Pancreas (tissue), 10 donors: ENCODE data around the gene GLCE. TPM values are rescaled to one million over a fixed set of nuclear protein-coding genes. Genes with fewer than 3 reads are reported as not detected.

Experiments
- ATAC-seq, 4 donors: fragments of 200-7000 bp; cut with Tn5 transposase; one replicate each; pipeline versions ENCODE4 v1.8.0 to v1.9.1; 2020; ENCODE audit warnings: mild to moderate bottlenecking in 4 of 4, moderate library complexity in 4 of 4
- DNase-seq, 6 donors: peaks; one replicate each; pipeline ENCODE4 v3.0.0-alpha.2; 2020
- FAIRE-seq: peaks from 2 replicates; lab custom pipeline; 2012; peaks lifted over from hg19 to GRCh38; lab: Jason Lieb, UNC
- H3K27ac ChIP-seq, 4 donors: fragments of 200-600 bp; sonication (generic); 1 replicate in 3 of 4; 2 replicates in 1 of 4; pipeline versions ENCODE4 v1.5.0 to v1.8.0; 2020
- H3K27me3 ChIP-seq, 4 donors: fragments of 200-600 bp; one replicate each; pipeline ENCODE4 v1.8.0; 2021
- H3K36me3 ChIP-seq, 3 donors: fragments of 200-600 bp; sonication (generic) in 1 of 3; one replicate each; pipeline versions ENCODE4 v1.5.0 to v1.8.0; 2020 to 2021
- H3K4me1 ChIP-seq, 3 donors: fragments of 200-600 bp; one replicate each; pipeline ENCODE4 v1.8.0; 2021
- H3K4me3 ChIP-seq, 4 donors: fragments of 200-600 bp; sonication (generic) in 2 of 4; one replicate each; pipeline versions ENCODE4 v1.5.0 to v1.8.0; 2020 to 2021
- H3K9me3 ChIP-seq, 4 donors: fragments of 200-600 bp; one replicate each; pipeline ENCODE4 v1.8.0; 2021
- WGBS, 2 donors: extraction: QIAGEN DNeasy Blood & Tissue Kit; methylation state at CpG; one replicate each; pipeline ENCODE4 v1.1.7; 2013; 5-methylcytosine and 5-hydroxymethylcytosine counted together
- intact Hi-C, 3 donors: fragments of 100-400 bp; cut with DNase I; formaldehyde crosslinking; loops; one replicate each; pipeline versions ENCODE4 v1.11.1 to v1.14.2; 2022
- polyA plus RNA-seq, 2 donors: library from polyadenylated mRNA; stranded (reverse); fragments of 200-250 nt; gene quantifications; one replicate each; pipeline ENCODE4 v1.2.3, GENCODE V29; 2013
- total RNA-seq, 6 donors: library from RNA; stranded (reverse); fragmentation: NEBNext Ultra II Directional in 4 of 6; extraction: Animal tissue kit (Norgen Biotek cat#: 25700) in 4 of 6; gene quantifications; one replicate each; pipeline versions ENCODE4 v1.2.1 to v1.2.4, GENCODE V29; 2021 to 2023
- TF ChIP-seq, protein P1 (sequence below), 4 donors: fragments of 200-600 bp; sonication (generic) in 3 of 4; IDR thresholded peaks; one replicate each; pipeline versions ENCODE4 v1.5.0 to v1.8.0; 2021; ENCODE audit warnings: antibody characterized with exemption in 4 of 4
- donor health status: healthy with polysubstance abuse.
- donor health status: DM: no; HTN: no; CAD: no; lungs with moderate emphysema.
- donor health status: DM: no; HTN: no; CAD: no.
- donor health status: control.
- donor health status: control.
- donor health status: Bipolar disorder and iron deficiency.
- donor health status: DM: yes; HTN: yes; CAD: no.
- donor health status: DM: no; HTN: no; CAD: no.
- donor health status: DM: no; HTN: no; CAD: no.
- donor health status: DM: yes; HTN: yes; CAD: no.

Gene GLCE
- total and polyA plus RNA-seq, 8 donors, result 2.7 to 10.8 (median 5.9) TPM

DNA sequence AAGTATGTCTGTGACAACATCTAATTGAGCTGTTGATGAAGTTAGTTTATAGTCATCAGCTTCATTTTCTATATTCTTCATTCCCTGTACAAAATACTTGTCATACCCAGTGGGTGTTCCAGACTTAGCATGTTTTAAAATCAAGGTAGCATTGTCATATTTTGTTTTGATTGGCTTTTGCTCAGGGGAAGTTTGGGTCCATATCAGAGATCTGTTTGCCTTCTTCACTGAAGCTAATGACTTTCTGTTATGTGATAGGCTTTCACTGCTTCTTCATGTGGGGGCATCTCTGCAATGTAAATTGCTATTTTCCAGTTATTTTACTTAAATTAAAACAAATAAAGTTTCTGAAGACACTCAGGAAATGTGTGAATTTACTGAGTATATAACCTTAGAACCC, 15.1 kb downstream of the GLCE start:
- Histone ChIP-seq H3K4me1 (no peaks in the 10 kb centered on the region), H3K27me3 (no peaks in the 10 kb centered on the region), H3K9me3 (no peaks in the 10 kb centered on the region), H3K27ac (no peak overlapping the region), H3K36me3 (no peaks in the 10 kb centered on the region), H3K4me3 (no peak overlapping the region)
- ATAC-seq (no peak), FAIRE-seq (no peak), DNase-seq (no peak)
- intact Hi-C loops, result no loop called here
- TF ChIP-seq, protein P1, sequence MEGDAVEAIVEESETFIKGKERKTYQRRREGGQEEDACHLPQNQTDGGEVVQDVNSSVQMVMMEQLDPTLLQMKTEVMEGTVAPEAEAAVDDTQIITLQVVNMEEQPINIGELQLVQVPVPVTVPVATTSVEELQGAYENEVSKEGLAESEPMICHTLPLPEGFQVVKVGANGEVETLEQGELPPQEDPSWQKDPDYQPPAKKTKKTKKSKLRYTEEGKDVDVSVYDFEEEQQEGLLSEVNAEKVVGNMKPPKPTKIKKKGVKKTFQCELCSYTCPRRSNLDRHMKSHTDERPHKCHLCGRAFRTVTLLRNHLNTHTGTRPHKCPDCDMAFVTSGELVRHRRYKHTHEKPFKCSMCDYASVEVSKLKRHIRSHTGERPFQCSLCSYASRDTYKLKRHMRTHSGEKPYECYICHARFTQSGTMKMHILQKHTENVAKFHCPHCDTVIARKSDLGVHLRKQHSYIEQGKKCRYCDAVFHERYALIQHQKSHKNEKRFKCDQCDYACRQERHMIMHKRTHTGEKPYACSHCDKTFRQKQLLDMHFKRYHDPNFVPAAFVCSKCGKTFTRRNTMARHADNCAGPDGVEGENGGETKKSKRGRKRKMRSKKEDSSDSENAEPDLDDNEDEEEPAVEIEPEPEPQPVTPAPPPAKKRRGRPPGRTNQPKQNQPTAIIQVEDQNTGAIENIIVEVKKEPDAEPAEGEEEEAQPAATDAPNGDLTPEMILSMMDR (IDR thresholded peaks at IDR 0.05), result no peak

DNA sequence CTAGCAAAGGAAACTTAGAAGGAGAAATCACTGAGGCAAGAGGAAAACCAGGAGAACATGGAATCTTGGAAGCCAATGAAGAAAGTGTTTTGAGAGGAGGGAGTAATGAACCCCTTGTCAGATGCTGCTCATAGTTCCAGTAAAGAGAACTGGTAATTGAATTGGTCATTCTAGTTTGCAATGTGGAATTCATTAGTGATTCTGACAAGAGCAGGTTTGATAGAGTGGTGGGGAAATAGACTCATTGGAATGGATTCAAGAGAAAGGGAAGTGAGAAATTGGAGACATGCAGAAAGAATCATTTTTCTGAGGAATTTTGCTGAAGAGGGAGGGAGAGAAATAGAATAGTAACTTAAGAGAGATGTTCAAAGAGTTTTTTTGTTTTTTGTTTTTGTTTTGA, 21.0 kb downstream of the GLCE start:
- Histone ChIP-seq H3K4me3 (no peak overlapping the region), H3K27ac (no peak overlapping the region), H3K9me3 (no peaks in the 10 kb centered on the region), H3K4me1 (no peaks in the 10 kb centered on the region), H3K27me3 (no peaks in the 10 kb centered on the region), H3K36me3 (no peaks in the 10 kb centered on the region)
- FAIRE-seq, result no peak
- ATAC-seq, result no peak
- DNase-seq, result no peak
- TF ChIP-seq, protein P1 (IDR thresholded peaks at IDR 0.05), result no peak
- intact Hi-C loops, result no loop called here

DNA sequence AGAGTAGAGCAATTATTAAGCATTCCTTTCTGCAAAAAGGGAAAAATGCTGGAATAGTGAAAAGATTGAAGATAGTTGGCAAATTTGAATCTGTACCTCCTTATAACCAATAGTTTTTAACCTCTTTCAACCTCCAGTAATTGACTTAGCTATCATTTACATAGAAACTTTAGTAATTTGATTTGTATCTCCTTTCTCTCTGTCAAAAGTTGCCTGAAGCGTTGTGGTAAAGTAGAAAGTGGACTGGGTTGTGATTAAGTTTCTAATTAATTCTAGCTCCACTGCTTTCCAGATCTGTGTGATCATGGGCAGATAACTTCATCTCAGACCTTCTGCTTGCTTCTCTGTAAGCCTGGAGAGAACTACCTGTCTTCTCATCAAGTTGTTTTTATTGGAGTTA, 24.8 kb downstream of the GLCE start:
- Histone ChIP-seq H3K4me3 (no peak overlapping the region), H3K9me3 (no peaks in the 10 kb centered on the region), H3K27ac (no peak overlapping the region), H3K4me1 (no peaks in the 10 kb centered on the region), H3K36me3 (no peaks in the 10 kb centered on the region), H3K27me3 (no peaks in the 10 kb centered on the region)
- FAIRE-seq (no peak), ATAC-seq (no peak), DNase-seq (no peak)
- TF ChIP-seq, protein P1 (IDR thresholded peaks at IDR 0.05), result no peak
- 92 to 96% methylated on average over 1 of the region's 1 CpG for WGBS, 2 donors
- intact Hi-C loops, result no loop called here

DNA sequence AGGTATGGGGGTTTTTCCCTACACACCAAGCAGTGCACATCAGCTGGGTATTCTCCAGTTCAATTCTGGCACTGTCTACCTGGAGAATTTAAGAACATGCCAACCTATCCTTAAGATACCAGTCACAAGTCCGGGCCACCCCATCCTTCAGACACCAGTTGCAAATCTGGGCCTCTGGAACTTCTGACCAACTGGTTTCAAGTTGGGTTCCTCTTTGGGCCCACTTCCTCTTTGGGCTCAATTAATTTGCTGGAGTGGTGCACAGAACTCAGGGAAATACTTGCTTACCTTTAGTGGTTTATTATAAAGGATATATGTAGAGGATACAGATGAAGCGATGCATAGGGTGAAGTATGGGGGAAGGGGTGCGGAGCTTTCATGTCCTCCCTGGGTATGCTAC, 25.3 kb downstream of the GLCE start:
- DNase-seq, result no peak
- intact Hi-C loops, result no loop called here
- 95 to 99% methylated on average over 3 of the region's 3 CpGs for WGBS, 2 donors
- no peaks in the 10 kb centered on the region for H3K4me1 ChIP-seq
- H3K27ac ChIP-seq, result no peak overlapping the region
- no peaks in the 10 kb centered on the region for H3K27me3 ChIP-seq
- H3K9me3 ChIP-seq, result no peaks in the 10 kb centered on the region
- H3K4me3 ChIP-seq, result no peak overlapping the region
- no peak for FAIRE-seq
- no peak for ATAC-seq
- no peaks in the 10 kb centered on the region for H3K36me3 ChIP-seq
- TF ChIP-seq, protein P1 (IDR thresholded peaks at IDR 0.05), result no peak

DNA sequence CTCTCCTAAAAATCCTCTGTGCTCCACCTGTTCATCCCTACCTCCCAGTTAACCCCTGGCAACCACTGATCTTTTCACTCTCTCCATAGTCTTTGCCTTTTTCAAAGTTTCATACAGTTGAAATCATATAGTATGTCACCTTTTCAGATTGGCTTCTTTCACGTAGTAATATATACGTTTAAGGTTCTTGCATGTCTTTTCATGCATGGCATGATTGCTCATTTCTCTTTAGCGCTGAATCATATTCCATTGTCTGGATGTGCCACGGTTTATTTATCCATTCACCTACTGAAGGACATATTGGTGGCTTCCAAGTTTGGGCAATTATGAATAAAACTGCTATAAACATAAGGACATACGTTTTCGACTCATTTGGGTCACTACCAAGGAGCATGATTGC, 28.7 kb downstream of the GLCE start:
- ATAC-seq (no peak), FAIRE-seq (no peak), DNase-seq (no peak)
- Histone ChIP-seq H3K27ac (no peak overlapping the region), H3K4me1 (peaks cover 2 to 5% (median 4%) of the 10 kb centered on the region in 3 donors), H3K4me3 (no peak overlapping the region), H3K9me3 (no peaks in the 10 kb centered on the region), H3K36me3 (no peaks in the 10 kb centered on the region), H3K27me3 (no peaks in the 10 kb centered on the region)
- 93 to 94% methylated on average over 6 of the region's 6 CpGs for WGBS, 2 donors
- intact Hi-C loops, result no loop called here
- TF ChIP-seq, protein P1 (IDR thresholded peaks at IDR 0.05), result no peak
